Ascending aorta (tissue), 2 donors: ENCODE results near the gene TBX4. TPM values are rescaled to one million over a fixed set of nuclear protein-coding genes. Genes with fewer than 3 reads are reported as not detected.

Source experiments
- DNase-seq, 2 donors: peaks; one replicate each; pipeline ENCODE4 v3.0.0-alpha.2; 2019; ENCODE audit warnings: low spot score in 2 of 2
- H3K27ac ChIP-seq, 2 donors: fragments of 200-600 bp; sonication (generic); one replicate each; pipeline ENCODE4 v1.5.1; 2016 to 2017; ENCODE audit warnings: mild to moderate bottlenecking in 1 of 2
- H3K27me3 ChIP-seq: fragments of 200-600 bp; sonication (generic); one replicate; pipeline ENCODE4 v1.5.1; 2017
- H3K36me3 ChIP-seq, 2 donors: fragments of 200-600 bp; sonication (generic); one replicate each; pipeline ENCODE4 v1.5.1; 2016
- H3K4me1 ChIP-seq, 2 donors: fragments of 200-600 bp; sonication (generic); one replicate each; pipeline ENCODE4 v1.5.1; 2016 to 2017; ENCODE audit warnings: mild to moderate bottlenecking in 1 of 2
- H3K4me3 ChIP-seq, 2 donors: fragments of 200-600 bp; sonication (generic); one replicate each; pipeline ENCODE4 v1.5.1; 2016 to 2017; ENCODE audit warnings: mild to moderate bottlenecking in 1 of 2
- H3K9me3 ChIP-seq, 2 donors: fragments of 200-600 bp; sonication (generic); one replicate each; pipeline ENCODE4 v1.5.1; 2016
- CTCF ChIP-seq, 3 experiments: fragments of 200-600 bp in 2 of 3; fragments of 450-650 bp in 1 of 3; sonication (generic) in 2 of 3; IDR thresholded peaks; one replicate each; pipeline ENCODE4 v1.5.1; 2016 to 2019; ENCODE audit warnings: antibody characterized with exemption in 3 of 3, mild to moderate bottlenecking in 1 of 3, moderate library complexity in 1 of 3
- intact Hi-C: fragments of 100-400 bp; cut with DNase I; formaldehyde crosslinking; loops from one replicate; pipeline ENCODE4 v1.15.1; 2023
- total RNA-seq: library from RNA; depleted of rRNA; stranded (reverse); fragments of >200 nt; gene quantifications from one replicate; pipeline ENCODE4 v1.1.0, GENCODE V29; 2016

The TBX4 gene
- total RNA-seq, 1 donor from 2014 or later, result not detected

GRCh38 chr17:61422116-61422799, 30.0 kb upstream of the TBX4 start:
- Histone ChIP-seq H3K4me1 (no peaks in the 10 kb centered on the region), H3K9me3 (no peaks in the 10 kb centered on the region), H3K27me3 (no peaks in the 10 kb centered on the region), H3K27ac (no peak overlapping the region), H3K36me3 (no peaks in the 10 kb centered on the region), H3K4me3 (no peak overlapping the region)
- no peak for DNase-seq
- intact Hi-C loops, result no loop called here
- no peak for TF ChIP-seq CTCF (IDR thresholded peaks at IDR 0.05)

GRCh38 chr17:61422869-61423268, 29.4 kb upstream of the TBX4 start:
- no peak for DNase-seq
- Histone ChIP-seq H3K36me3 (no peaks in the 10 kb centered on the region), H3K9me3 (no peaks in the 10 kb centered on the region), H3K4me1 (no peaks in the 10 kb centered on the region), H3K27ac (no peak overlapping the region), H3K4me3 (no peak overlapping the region), H3K27me3 (no peaks in the 10 kb centered on the region)
- no peak for TF ChIP-seq CTCF (IDR thresholded peaks at IDR 0.05)
- intact Hi-C loops, result no loop called here

GRCh38 chr17:61423967-61424649, 28.1 kb upstream of the TBX4 start:
- no peaks in the 10 kb centered on the region for H3K4me1 ChIP-seq
- H3K27me3 ChIP-seq, result no peaks in the 10 kb centered on the region
- no peak overlapping the region for H3K4me3 ChIP-seq
- H3K27ac ChIP-seq, result no peak overlapping the region
- intact Hi-C loops, result no loop called here
- DNase-seq, result no peak
- no peaks in the 10 kb centered on the region for H3K9me3 ChIP-seq
- H3K36me3 ChIP-seq, result no peaks in the 10 kb centered on the region
- TF ChIP-seq CTCF (IDR thresholded peaks at IDR 0.05), result no peak

GRCh38 chr17:61425682-61426481, 26.3 kb upstream of the TBX4 start:
- no peak for DNase-seq
- Histone ChIP-seq H3K27me3 (no peaks in the 10 kb centered on the region), H3K4me1 (no peaks in the 10 kb centered on the region), H3K9me3 (no peaks in the 10 kb centered on the region), H3K27ac (no peak overlapping the region), H3K36me3 (no peaks in the 10 kb centered on the region), H3K4me3 (no peak overlapping the region)
- no peak for TF ChIP-seq CTCF (IDR thresholded peaks at IDR 0.05)
- intact Hi-C loops, result no loop called here

GRCh38 chr17:61426482-61427304, 25.5 kb upstream of the TBX4 start:
- Histone ChIP-seq H3K27ac (no peak overlapping the region), H3K4me3 (no peak overlapping the region), H3K36me3 (no peaks in the 10 kb centered on the region), H3K27me3 (no peaks in the 10 kb centered on the region), H3K9me3 (no peaks in the 10 kb centered on the region), H3K4me1 (no peaks in the 10 kb centered on the region)
- no peak for TF ChIP-seq CTCF (IDR thresholded peaks at IDR 0.05)
- intact Hi-C loops, result no loop called here
- no peak for DNase-seq
